Stimulated activated CD8-positive, alpha-beta memory T cell treated with anti-CD3 and anti-CD28 coated beads, Interleukin-4, amount 100 ng/mL, for 48 hours (primary cell): ENCODE measurements around the gene TMEM191B.
"Not testable (repeated sequence)": the region's sequence is repeated elsewhere in the genome, so short reads cannot be mapped to it uniquely, and the experiment has no call there.

Experiments
- DNase-seq: peaks from one replicate; pipeline ENCODE4 v3.0.0-alpha.2; 2020

TMEM191B gene

DNA sequence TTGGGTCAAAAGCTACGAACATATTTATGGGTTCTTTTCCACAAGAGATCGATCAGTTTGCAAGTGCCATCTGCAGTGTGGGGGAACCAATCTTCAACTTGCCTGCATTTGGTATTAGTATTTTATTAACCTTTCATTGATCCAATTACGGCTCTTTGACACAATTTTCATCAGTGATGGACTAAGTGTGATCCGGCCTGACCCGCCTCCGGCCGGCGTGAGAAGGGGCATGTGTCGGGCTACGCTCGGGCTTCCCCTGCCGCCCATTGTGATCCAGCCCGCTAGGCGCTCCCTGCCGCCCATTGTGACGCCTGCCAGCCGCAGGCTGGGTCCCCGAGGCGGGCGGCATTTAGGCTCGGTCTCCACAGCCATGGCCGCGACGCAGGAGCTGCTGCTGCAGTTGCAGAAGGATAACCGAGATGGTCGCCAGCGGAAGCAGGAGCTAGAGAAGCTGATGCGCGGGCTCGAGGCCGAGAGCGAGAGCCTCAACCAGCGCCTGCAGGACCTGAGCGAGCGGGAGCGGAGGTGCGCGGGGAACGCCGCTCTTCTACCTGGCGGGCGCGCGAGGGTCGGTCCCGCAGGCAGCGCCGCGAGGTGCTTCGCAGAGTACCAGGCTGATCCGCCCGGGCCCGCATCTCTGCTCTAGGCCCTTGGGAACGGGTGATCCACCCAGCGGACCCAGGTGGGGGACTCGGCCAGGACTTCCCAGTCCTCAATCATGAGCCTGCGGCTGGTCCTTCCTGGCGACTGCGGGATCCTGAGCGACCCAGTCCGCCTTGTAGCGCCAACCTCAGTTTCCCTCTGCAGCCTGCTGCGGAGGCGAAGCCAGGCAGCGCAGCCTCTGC, at the start of gene TMEM191B:
TMEM191B (plus strand) TSS at position 51 of the 845 bp plus-strand sequence; CDS start at position 230, 179 bp downstream.
- not testable (repeated sequence) for DNase-seq

DNA sequence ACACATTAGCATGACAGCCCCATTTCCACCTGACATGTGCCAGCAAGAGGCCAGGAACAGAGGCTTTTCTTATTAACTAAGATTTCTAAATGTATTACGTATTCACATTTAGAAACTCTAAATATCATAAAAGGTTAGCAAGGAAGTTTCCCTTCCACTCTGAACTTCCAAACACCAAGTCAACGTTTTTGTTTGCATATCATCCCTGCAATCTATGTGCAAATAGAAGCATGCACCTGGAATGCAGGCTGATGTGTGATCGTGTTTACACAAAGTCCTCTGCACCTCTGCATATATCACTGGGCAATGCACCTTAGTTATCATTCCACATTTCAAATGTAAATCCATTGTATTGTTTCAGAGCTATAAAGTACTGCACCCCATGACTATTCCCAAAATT, 31.4 kb upstream of the TMEM191B start:
- not testable (repeated sequence) for DNase-seq

DNA sequence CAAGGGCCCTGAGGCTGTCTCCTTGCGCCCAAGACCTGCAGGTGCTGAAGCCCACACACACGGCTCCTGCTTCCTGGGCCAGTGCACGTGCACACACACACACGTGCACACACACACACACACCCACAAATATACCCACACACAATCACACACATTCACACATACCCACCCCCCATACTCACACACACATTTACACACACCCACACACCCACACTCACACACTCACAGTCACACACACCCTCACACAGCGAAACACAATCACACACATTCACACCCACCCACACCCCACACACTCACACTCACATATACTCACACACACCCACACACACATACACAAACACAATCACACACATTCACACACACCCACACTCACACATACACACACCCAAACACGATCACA, 16.3 kb upstream of the TMEM191B start:
- not testable (repeated sequence) for DNase-seq

DNA sequence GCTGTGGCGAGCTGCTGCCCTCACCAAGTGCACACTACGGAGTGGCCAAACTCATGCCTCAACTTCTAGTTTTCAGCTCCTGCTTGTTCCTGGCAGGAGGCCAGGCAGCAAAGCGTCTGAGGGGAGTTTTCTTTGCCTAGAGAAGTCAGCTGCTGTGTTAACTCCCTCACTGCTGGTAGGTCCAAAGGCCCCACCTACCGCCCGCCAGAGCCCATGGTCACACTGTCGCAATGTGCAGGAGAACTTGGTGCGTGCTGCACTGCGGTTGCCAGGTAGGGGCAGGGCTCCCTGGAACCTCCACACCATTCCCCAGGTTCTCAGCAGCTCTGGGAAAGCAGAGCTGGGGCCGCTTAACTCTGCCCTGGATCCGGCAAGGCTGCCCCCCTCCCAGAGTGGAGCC, 15.2 kb upstream of the TMEM191B start:
- DNase-seq: not testable (repeated sequence)

DNA sequence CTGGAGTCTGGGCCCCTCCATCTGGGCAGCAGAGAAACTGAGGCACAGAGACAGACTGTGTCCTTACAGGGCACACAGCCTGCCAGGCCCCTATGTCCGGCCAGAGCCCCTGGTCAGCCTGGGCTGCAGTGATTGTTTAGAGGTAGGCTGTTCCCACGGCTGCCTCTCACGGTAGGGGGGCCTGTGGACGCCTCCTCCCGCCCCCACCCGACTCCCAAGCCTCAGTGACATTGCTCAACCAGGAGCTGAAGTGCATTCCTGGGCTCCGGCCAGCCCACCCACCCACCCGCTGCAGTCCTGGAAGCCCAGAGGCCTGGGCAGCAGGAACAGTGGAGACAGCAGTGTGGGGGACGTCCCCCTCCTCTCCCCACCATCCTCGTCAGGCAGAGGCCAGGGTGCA, 14.1 kb upstream of the TMEM191B start:
- DNase-seq: not testable (repeated sequence)

DNA sequence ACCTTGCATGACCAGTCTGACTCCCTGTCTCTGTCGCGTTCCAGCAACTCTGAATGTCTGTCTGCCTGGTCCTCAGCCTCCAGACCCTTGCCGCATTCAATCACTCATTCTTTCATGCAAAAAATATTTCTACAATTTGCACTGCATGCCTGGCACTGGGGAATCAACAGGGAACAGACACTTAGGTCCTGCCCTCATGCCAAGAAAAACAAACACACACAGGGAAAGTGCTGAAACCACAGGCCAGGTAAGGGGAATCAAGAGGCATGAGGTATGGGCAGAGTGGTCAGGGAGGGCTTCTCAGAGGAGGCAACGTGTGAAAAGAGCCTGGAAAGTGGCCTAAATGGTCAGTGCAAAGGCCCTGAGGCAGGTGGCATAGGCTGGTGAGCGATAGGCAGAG, 9.5 kb upstream of the TMEM191B start, which contains the start of gene GGTLC3:
GGTLC3 (minus strand) TSS at position 101 of the 400 bp plus-strand sequence. CDS start 264 bp downstream, outside the sequence.
- DNase-seq: not testable (repeated sequence)

DNA sequence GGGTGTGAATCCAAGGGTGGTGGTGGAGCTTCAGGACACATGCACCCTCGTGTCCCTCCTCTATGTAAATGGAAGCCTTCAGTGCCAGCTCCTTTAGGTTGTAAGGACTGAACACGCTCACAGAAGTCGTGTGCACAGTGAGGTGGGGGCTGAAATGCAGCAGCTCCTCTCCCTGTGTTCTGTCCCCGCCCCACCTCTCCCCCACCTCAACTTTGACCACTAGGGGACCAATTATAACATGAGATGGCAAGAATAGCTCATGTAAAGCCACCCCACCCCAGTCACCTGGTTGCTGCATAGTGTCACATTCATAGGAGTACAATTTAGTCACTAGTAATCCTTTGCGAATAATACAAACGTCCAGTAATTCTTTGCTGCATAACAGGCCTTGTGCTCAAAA, 4.8 kb upstream of the TMEM191B start:
- not testable (repeated sequence) for DNase-seq

DNA sequence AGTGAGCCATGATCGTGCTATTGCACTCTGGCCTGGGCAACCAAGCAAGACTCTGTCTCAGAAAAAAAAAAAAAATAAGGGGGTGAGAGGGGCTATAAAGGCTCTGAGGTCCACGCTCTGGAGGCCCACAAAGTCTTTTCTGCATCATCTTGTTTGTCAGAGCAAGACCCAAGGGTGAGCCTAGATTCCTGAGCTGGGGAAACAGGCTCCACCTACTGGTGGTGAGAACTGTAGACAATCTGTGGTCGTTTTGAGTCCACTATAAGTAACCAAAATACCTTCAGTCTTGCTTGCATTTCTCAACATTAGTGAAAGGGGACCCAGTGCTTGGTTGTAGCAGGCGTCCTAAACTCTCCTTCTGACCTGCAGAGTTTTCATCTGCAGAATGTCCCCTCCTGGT, 4.3 kb upstream of the TMEM191B start:
- not testable (repeated sequence) for DNase-seq

DNA sequence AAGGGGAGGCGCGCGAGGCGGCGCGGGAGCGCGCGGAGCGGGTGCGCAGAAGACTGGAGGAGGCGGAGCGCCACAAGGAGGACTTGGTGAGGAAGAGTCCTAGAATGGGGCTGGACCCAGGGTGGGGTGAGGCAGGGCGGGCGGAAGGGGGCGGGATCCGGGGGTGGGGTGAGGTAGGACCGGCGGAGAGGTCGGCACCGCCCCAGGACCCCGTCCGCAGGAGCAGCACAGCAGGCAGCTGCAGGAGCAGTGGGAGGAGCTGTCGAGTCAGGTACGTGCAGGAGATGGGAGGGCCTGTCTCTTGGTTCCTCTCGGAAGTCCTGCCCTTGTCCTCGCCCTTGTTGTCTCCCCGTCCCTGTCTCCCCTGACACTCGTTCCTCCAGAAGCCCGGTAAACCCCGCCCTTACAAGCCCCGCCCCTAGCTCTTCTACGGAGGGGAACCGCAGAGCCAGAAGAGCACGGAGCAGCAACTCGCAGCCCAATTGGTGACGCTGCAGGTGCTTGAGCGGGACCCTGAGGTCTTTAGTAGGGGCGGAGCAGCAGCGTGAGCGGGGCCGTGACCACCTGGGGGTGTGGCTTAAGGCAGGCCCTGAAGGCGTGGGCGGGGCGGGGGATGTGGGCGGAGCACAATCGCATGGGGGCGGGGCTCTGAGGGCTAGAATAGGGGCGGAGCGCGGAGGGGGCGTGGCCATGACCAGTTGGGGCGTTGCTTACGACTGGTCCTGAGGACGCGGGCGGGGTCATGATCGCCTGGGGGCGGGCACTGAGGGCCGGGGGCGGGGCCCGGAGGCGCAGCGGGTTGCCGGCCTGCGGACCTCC, 1.2 kb downstream of the TMEM191B start:
- DNase-seq: peak; percentile 97

DNA sequence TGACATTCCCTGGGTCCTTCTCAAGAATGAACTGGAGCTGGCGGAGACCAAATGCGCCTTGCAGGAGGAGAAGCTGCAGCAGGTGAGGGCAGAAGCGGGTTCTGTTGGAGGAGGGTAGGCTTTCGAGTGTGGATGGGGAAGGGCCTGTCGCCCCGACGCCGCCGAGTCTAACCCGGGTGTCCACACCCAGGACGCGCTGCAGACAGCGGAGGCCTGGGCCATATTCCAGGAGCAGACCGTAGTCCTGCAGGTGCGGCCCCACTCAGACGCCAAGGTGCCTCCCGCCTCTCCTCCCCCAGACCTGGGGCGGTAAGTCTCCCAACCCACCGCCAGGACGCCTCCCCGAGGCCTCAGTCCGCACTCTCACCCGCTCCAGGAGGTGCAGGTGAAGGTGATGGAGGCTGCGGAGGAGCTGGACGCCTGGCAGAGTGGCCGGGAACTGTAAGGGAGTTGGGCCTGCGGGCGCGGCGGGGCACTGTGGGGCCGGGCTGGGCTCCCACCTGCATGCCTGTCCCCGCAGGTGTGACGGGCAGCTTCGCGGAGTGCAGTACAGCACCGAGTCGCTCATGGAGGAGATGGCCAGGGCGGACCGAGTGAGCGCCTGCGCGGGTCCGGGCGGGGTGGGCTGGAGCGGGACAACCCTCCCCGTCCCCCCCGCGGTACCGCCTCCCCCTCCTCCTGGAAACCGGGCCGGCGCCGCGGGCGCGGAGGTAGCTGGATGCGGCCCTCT, 2.0 kb downstream of the TMEM191B start:
- DNase-seq: not testable (repeated sequence)

DNA sequence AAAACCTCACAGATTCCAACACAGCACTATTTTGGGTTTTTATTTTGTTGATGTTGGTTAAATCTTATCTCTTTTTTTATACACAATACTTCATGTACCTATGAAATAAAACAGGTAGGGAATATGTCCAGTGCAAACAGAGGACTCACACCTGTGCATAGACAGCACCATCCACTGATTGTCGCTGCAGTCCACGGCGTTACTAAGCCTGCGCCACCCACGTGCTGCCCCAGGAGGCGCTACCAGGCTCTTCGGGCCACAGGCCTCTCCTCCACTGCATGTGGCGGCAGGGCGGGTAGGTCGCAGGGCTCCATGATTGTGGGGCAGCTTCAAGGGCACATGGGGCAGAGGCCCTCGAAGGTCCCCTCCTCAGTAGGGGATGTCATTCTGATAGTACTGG, 6.0 kb downstream of the TMEM191B start:
- DNase-seq: not testable (repeated sequence)

DNA sequence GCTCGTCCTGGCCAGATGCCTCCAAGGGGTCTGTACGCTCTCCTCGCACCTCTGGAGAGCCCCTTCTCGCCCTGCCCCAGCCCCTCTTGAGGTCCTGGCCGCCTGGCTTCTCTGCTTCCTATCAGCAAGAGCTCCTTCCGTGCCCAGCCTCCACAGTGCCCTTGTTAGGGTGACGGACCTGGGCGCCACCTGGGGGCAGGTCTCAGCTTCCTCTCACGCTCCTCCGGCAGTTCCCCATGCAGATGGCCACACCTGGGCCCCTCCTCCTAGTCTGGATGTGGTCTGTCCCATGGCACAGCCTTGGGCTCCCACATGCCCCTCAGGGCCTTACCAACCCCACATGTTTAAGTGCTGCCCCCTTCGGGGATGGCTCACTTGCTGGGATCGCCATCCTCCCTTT, 6.7 kb downstream of the TMEM191B start:
- DNase-seq: not testable (repeated sequence)

DNA sequence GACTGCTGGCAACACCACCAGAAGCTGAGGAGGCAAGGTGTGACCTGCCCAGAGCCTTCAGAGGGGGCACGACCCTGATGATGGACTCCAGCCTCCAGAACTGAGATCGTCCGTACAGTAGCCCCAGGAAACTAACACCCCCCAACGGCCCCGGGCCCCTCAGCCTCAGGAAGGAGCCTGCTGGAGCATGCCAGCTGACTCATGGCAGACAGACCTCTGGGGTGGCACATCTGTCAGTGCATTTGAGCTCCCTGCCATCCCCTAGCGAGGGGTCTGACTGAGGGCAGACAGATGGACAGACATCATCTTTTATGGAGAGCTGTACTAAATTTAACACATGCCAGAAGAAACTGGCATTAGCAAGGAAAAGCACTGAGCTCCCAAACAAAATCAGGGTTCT, 12.4 kb downstream of the TMEM191B start:
- DNase-seq: not testable (repeated sequence)

DNA sequence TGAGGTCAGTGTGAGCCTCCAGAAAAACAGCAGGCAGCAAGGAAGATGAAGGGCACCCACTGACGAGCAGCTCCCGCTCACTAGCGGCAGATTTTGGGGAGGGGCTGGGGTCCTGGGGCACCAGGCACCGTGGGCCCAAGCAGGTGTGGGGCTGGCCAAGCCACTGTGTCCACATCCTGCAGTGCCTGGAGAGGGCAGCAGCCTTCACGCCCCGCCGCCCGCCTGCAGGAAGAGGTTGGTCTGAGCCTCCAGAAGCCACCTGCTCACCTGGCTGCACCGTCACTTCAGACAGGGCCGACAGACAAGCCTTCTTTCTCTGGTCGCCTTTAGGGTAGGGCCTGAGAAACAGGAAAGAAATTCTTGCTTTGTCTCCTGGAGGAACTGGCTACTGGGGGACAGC, 15.8 kb downstream of the TMEM191B start:
- DNase-seq: not testable (repeated sequence)

DNA sequence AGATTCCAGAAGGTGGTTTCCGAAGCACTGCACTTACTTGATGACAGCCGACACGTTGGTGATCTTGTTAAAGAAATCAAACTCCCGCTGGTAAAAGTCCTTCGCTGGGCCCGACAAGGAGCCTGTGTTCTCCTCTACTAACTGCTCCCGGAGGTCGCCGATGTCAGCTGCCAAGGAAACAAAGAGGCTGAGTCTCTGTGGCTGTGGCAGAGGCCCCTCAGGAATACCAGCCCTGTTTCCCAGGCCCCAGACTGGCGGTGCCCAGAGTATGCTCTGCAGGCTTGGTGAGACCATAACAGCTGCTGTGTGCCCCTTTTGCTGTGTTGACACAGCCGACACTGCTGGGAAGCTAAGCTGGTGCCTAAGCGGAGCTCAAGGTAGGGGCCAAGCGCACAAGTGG, 17.0 kb downstream of the TMEM191B start:
- not testable (repeated sequence) for DNase-seq

DNA sequence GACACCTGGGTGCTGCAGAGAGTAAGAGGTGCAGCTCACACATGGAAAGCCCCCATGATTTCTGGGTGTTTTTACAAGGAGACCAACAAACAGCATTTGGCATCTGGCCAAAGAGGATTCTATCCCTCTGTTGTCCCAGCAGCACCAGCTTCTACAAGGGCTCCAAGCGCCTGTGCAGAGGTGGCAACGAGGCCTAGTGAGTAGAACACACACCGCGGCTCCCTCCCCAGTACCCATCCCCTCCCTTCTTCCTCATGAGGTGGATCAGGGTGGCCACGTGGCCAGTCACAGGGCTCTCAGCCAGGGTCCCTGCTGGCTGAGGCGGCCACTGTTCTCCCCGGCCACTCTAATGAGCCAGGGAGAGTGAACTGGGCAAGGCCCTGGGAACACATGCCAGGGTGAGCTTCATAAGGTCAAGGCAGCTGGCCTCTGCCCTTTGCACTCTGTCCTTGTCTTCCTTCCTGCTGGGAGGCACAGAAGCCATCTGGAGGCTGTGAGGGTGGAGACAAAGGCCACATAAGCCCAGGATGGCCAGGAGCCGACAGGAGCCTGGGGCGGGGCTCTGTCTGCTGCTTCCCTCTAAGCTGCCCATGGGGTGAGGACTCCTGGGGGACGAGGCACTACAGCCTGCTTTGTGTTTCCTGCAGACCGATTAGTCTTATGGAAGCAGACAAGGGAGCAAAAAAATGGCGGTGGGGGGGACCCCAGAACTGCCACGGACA, 22.0 kb downstream of the TMEM191B start:
- not testable (repeated sequence) for DNase-seq

DNA sequence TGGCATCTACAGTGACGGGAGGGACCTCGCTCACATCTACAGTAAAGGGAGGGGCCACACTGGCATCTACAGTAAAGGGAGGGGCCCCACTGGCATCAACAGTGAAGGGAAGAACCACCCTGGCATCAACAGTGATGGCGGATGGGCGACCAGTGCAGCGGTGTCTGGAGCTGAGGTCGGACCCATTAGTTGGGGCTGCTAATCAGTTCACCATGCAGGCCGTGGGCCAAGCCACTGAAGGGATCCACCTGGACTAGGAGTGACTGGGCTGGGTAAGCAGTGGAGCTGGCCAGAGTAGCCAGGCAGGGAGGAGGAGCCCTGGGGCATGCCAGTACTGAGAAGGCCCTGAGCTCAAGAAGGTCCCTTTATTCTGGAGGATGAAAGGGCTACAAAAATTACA, 23.4 kb downstream of the TMEM191B start:
- not testable (repeated sequence) for DNase-seq

DNA sequence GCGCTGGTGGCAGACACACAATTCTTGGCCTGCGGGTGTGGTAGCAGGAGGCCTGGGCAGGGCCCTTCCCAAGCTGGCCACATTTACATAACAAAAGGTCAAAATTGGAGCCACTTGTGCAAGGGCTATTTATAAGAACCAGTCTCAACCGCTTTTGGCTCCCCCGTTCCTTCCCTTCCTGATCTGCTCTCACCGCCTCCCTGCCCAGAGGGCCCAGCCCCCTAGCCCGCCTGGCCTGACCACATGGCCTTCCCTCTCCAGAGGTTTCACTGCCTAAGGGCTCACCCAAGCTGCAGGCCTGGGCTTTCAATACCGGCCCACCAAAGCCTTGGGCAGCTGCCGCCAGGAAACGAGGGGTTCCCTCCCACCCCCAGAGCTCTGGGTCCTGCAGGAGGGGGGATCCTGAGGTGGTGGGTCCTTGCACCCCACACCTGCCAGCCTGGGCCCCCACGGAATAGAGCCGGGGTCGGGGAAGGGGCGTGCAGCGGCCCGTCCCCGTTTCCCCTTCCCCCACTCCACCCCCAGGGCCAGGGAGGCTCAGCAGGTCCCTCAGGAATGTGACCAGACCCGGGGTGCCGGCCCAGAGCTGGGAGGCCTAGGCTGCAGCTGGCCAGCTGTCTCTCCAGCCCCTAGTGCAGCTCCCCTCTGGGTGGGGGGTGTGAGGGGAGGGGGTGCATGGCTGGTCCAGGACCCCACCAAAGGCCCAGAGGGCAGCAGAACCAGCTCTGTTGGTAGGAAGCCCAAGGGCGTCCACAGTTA, 25.4 kb downstream of the TMEM191B start:
- DNase-seq: not testable (repeated sequence)

DNA sequence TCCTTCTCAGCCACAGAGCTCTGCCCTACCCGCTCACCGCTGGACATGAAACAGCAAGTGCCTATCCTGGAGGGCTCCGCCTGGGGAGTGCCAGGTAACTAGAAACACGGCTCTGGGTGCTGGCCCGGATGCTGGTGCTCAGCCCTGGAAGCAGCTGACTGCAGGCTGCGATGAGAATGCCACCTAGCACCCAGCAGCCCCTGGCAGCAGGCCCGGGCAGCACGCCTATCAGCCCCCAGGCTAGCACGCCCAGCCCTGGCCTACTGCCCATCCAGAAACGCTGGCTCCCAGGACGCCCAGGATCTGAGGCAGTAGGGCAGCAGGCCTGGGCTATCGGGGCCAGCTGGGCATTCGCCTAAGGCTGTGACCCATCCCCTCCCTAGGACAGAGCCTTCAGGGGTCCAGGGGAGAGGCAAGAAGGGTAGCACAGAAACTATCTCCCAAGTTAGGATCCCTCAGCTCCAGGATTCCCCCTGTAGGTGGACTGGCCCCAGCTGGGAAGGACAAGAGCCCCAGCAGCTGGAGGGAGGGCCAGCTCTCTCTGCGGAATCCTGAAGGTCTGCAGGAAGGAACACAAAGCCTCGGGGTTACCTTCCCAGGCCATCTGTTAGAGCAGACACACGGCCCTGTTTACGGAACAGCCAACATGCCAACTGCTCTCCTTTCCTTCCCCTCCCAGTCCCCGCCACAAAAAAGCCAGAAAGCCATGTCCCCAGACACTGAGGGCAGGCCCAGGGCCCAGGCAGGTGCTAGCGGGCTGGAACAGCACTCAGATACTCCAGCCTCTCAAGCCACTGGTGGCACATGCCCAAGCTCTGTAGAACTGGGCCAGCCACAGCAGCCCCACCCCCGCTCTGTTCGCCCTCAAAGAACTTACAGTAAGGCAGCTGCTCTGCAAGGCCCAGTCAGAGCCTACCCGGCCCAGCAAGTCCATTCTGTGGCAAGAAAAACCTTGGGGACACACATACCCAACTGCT, 27.0 kb downstream of the TMEM191B start:
- not testable (repeated sequence) for DNase-seq

DNA sequence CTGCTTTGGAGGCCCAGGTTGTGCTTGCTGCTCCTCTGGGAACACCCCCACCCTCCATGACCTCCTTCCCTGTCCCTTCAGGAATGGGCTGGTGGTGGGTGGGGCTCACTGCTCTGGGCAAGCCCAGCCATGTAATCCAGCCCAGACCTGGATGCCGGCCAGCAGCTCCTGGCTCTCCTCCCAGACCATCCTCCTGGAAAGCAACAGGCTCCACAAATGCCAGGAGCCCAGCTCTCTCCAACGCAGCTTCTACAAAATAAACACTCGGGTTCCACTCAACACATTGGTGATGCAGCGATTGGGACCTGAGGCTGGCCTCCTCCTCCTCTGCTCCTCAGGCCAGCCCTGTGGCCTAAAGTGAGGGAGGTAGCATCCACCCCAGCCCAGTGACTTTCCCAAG, 30.9 kb downstream of the TMEM191B start:
- DNase-seq: not testable (repeated sequence)
